NCI-H510A treated with DMSO at 0.1 percent for 48 hours (cell line): ENCODE results near the gene TIFAB.

ENCODE experiments used
- DNase-seq: peaks from one replicate; lab custom pipeline; 2025; lab: John Stamatoyannopoulos, UW

Gene TIFAB

DNA sequence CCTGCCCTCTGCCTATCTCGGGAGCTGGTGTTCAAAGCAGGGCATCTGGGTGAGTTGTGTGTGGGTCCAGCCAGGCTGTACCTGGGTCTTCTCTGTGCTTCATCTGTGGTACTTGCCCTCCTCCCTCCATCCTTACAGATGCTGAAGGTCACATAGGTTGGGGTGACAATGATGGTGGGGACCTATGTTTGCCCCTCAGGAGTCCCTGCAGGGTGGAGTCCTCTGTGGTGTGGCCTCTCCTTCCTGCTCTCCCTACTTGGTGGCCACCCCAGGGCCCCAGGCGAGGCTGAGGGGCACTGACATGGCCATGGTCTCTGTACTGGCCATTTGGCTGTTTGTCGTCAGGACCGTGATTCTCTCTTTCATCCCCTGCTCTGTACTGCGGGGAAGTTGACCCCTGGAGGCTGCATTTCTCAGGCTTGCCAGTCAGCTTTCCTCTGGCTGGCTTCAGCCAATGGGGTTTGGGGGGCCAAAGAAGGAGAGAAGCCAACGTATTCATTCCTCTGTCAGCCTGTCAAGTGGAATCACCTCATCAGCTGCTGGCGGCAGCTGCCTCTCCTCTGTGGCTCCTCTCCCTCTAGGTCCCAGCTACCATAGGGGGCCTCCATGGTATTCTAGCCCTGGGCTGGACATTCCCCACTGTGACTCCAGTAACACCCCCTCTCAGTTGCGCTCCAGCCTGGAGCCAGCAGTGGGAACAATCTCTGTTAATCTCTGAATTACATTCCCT lies 9.6 kb downstream of the TIFAB start:
- no peak for DNase-seq

GRCh38 chr5:135441919-135442318 lies 10.2 kb downstream of the TIFAB start:
- no peak for DNase-seq

DNA sequence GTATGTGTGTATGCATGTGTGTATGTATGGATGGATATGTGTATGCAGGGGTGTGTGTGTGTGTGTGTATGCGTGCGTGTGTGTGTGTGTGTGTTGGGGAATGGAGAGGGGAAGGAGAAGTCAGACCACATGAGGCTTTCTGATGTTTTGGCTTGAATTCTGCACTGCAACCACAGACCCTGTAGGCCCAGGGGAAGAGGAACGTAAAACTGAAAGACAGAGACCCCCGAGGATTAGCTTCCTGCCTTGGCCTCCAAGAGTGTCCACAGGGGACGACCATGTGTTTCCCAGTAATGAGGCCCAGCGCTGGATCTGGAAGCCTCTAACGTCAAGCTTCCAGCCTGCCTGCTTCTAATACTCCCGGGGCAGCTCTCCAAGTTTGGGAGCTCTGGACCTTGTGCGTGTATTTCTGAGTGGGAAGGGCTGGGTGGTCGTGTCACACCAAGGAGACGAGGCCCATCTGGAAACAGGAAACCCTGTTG lies 10.8 kb downstream of the TIFAB start:
- no peak for DNase-seq

- no peak for DNase-seq
These were observed 11.2 kb downstream of the TIFAB start for GRCh38 chr5:135440916-135441315.

DNA sequence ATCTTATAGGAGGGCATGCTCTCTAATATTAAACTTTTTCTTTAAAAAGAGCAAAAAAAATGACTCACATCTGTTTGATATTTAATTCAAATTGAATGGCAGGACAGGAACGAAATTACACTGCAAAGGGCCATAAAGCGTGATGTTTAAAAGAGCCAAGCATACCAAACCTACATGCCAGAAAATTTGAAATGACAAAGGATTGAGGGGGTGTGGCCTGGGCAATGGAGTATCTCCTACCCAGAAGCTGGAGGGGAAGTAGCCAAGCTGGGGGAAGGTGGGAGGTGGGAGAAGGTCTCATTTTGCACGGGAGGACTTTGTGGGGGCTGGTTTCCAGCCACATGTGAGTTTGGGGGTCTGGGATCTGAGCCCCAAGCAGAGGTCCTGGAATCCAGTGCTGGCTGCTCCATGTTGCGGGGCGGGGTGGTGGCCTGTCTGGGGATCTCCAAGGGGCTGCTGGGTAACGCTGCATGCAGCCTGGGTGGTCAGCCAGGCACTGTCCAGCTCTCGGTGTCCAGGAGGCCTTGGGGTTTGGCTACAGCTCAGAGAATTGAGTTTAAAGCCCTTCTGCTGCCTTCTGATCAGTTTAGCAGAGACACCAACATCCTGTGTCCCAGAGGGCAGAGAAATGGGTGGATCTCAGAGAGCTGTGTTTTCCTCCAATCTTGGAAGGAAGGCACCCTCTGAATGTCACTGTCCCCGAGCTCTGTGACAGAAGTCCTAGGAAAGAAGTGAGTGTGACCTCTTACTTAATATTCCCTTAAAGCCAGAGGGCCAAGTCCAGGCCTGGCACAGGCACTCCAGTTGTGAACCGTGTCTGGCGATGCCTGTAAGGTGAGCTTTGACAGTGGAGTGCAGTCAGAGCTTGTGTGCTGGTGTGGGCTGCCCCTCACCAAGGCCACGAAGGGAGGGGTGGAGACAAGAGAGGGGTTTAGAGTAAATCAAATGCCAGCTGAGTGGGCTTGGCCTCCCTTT lies 12.6 kb downstream of the TIFAB start:
- no peak for DNase-seq

DNA sequence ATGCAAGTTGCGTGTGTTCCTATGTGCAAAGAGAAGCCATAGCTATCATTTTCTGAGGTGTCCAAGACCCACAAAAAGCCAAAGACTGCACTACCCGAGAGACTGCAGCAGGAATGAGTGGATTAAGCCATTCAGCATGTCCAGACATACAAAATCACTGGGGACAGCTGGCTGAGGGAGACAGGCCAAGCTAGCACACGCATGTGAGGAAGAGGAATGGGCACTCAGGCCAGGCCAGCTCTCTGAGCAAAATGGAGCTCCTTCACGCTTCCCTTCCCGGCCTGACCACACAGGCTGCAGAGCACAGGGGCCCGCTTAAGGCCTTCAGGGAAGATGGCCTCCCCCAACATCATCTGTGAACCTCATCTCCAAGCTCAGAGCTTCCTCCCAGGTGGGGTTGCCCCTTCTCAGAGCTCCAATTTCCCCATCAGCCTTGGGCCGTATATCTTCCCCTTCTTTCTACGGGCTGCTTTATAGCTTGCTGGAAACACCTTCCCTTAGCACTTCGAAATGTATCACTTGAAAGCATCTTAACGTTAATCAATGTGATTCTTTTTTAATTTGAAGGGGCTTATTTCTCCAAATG lies 13.4 kb downstream of the TIFAB start:
- no peak for DNase-seq

DNA sequence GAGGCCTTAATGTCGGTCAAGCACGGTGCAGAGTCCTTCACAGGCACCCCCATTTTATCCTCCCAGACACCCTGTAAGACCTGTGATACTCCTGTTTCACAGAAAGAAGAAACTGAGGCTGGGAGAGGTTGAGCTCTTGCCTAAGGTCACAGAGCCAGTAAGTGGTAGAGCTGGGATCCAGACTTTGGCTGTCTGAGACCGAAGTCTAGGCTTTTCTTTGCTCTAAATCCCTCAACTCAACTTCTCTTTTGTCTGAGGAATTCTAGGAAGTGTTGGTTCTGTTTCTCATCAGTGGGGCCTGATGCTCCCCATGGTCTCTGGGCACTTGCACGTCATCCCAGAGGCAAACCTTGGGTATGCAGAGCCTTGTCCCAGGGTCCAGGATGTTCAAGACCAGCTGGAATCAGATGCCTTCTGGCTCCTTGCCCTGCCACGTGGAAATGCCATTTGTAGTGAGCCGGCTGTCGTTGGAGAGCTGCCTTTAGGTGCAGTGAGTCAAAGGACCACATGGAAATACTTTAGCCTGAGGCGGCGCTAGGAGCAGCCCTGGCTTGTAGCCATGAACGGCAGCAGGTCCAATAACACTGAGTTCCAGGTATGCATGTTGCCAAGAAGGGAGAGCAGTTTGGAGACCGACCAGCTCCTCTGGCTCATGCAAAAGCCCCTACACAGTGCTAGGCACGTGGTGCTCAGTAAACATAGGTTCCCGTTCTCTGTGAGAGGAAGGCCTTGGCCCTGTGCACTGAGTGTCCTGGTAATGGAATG lies 14.2 kb downstream of the TIFAB start:
- no peak for DNase-seq

DNA sequence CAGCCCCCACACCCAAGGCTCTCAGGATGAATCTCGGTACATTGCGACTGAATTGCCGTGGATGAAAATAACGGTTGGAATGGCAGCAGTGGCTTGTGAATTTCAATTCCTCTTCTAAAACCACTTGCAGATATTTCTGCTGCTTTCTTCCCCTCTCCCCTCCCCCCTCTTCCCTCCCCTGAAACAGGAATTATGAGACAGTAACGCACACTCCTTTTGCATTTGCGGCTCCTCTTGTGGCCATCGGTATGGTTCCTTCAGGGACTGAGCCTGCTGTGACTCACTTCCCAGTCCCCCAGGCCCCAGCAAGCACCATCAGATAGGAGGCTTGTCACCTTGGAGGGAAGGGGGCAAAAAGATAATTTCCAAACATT lies 14.7 kb downstream of the TIFAB start:
- no peak for DNase-seq

DNA sequence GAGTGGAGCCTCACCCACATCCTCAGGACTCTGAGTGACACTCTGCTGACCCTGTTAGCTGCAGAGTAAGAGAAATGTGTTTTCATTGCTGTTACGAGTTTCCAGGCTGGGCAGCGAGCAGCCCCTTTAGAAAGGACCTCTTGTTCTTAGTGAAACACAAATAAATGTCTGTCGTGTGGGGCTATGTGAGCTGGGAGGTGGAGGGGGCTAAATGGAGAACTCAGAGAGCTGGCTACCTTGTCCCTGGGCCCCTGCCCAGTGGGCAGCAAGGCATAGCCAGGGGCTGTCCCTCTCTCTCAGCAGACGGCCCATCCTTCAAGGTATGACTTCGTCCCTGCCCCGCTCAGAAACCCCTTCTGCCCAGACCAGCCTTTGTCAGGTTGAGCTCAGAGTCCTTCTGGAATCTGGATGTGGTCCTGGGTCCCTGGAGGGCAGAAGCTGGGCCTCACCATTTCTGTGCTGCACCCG lies 15.2 kb downstream of the TIFAB start:
- DNase-seq, result no peak

DNA sequence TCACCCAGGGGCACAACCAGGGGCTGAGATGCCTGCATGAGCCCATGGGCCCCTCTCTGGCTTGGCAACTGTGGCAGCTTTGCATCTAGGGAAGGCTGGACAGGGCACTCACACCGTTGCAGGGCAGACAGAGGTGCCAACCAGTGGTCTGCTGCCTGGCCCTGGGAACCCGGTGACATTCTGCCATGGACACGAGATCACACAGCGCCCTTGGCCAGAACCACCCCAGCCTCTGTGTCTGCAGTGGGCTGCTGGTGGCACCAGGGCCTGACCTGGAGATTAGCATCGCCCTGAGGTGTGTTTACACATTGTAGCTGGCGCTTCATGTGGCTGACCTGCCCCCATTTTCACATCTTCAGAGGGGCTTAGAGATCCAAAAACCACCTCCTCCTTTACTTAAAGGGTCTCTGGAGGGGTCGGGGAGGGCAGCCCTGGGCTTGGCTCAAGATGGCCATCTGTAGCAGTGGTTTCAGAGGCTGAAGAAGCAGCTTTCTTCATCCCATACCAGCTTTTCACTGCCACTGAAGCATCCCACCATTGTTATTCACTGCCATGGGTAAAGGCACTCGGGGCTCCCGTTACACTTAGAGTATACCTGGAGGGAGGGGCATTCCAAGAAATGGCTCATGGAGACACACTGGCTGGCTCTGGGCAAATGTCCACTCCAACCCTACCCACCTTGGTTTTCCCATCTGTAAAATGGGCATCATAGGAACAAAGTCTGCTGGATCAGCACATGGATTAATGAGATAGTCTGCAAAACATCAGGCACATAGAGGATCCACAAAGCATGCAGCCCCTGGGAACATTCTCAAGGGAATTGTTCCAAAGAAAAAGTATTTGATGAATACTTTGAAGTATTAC lies 16.5 kb downstream of the TIFAB start:
- DNase-seq, result no peak

DNA sequence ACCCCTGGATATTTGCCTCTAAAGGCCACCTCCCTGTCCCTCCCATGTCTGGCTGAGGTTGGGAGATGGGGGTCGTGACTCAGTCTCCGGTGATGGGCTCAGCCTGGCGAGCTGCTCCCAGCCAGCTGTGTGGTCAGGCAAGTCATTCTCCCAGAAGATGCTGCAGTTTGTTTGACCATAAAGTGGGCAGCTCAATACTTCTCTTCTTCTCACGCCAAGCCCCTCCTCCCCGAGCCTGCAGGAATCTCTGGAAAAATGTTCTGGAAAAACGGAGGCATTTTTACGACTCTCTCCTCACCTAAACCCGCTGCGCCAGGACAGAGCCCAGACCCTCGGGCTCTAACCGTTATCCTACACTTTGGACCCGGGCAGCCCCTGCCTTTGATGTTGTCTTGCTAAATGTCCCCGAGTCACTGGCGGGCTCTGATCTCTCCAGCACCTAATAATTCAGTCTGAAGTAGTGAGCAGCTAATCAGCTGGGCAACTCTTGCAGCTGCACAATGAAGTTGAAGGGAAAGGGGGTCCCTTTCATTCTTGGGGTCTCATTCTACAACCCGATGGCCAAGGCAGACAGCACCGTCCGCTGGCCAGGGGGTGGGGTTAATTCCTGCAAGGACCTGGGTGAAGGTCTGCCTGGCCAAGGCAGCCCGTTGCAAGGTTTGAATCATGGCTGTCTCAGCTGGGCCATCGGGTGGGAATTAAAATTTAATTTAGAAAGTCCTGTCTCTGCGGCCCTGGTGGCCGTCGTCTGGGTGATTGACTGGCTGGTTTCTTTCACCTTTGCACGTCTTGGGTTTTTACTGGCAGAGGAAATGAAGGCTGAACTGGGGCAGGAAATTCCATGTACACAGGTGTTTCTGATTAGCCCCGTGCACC lies 17.3 kb downstream of the TIFAB start:
- DNase-seq, result no peak

DNA sequence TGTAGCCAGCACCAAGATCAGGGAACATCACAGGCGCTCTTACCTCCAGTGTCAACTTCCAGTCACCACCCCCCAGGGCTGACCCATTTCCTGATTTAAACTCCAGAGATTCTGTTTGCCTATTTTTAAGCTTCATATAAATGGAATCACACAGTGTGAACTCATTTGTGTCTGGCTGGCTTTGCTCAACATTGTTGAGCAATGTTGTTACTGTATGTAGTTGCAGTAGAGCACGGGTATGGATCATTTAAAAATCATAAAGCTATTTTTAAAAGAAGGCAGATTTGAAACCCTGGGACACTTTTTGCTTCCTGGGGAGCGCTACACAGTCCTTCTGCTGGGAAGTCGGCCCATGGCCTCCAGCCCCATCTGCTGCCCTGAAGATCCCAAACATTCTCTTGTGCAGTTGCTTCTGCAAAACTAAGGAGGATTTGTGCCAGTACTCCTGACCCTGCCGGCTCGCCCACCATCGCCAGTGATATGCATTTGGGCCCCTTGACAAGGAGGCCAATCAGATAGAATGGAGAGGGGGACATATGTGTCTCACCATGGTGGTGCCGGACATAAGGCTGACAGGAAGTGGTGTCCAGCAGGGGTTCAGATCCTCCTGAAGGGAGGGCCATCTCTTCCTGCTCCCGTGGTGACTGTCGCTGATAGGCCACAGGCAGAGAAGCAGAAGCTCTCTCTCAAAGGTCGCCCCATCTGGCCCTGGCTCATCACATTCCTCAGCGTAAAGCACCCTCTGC lies 18.3 kb downstream of the TIFAB start:
- no peak for DNase-seq

- no peak for DNase-seq
These were observed 20.0 kb downstream of the TIFAB start for GRCh38 chr5:135432113-135432512.

DNA sequence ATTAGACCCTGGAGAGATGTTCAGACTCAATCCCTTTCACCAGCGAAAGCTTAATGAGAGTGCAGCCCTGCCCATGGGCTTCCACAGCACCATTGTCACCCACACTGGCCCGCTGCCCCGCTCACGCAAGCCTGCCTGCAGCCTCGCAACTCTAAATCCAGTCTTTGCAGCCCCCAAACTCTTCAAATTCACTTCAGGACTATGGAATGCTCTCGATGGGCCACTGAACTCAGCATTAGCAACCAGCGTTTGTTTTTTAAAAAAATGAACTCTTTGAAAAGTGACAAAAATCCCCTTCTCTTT lies 22.1 kb downstream of the TIFAB start:
- no peak for DNase-seq

- no peak for DNase-seq
These were observed 22.6 kb downstream of the TIFAB start for GRCh38 chr5:135429301-135430134.

DNA sequence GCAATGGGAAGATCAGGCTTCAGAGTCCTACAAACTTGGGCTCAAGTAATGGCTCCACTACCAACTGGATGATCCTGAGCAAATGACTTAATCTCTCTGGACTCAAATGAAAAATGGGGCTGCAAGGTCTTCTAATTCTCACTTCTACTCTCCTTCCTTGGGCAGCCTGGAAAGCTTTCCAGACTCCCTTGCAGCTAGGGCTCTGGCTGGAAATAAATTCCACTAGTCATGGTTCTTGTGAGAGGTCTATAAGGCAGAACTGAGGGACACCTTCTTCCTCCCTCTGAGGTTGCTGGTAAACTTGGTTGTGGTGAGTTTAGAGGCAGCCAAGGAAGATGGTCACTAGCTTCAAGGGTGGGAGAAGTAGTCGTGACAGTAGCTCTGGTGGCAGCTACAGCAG lies 23.6 kb downstream of the TIFAB start:
- no peak for DNase-seq

DNA sequence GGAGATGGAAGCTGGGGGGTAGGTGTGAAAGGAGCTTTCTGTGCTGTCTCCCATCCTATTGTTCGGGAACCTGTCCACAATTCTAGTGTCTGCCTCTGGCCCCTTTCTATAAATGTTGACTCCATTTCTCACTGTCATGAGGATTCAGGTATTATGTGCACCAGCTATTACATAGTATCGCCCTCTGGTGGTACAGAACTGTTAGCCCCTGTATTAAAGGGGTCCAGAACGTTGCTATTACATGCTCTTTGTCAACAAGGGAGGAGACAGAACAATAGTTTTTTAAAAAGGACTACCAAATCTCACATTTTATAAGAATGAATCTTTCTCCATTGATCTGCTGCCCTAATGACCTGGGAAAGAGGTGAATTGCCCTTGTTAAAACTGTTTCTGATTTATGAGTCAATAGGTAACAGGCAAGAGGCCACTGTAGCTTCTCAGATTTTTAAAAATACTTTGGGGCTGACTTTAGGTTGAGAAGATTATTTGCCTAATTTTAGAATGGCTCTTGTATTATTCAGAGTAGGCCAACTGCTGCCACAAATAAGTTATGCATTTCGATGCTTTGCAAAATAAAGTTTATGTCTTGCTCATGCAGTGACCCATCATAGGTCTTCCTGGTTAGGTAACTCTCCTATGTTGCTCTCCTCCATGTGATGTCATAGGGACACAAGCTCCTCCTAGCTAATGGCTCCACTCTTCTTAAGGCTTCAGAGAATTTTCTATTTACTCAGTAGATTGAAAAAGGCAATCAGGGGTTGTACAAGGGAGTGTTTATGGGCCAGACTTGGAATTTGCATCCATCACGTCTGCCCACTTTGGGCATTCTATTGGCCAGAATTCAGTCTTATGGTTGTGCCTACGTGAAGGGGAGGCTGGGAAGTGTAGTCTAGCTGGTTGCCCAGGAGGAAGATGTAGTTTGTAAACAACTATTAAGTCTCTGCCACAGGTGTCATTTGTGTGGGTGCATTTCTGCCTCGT lies 25.8 kb downstream of the TIFAB start:
- DNase-seq, result peak; percentile 29
